Adipocyte (in vitro differentiated cells): ENCODE data around the gene CNTN5.

Experiments used
- DNase-seq: peaks from one replicate; pipeline ENCODE4 v3.0.0-alpha.2; 2015; ENCODE audit warnings: low read depth
- H3K27me3 ChIP-seq: replicated peaks from 2 replicates; pipeline ENCODE4 v1.7.0; 2013; ENCODE audit warnings: mild to moderate bottlenecking, low read length, moderate library complexity; ENCODE audit not compliant: control insufficient read depth, insufficient read depth
- H3K36me3 ChIP-seq: 2 replicates; pipeline ENCODE4 v1.7.0; 2013; ENCODE audit warnings: low read length, mild to moderate bottlenecking, moderate library complexity; ENCODE audit not compliant: control insufficient read depth, insufficient read depth, severe bottlenecking
- H3K4me1 ChIP-seq: 2 replicates; pipeline ENCODE4 v1.7.0; 2013; ENCODE audit warnings: mild to moderate bottlenecking, low read length, moderate library complexity; ENCODE audit not compliant: control insufficient read depth, insufficient read depth
- H3K4me3 ChIP-seq: 2 replicates; pipeline ENCODE4 v1.7.0; 2013; ENCODE audit warnings: mild to moderate bottlenecking, low read length, moderate library complexity
- H3K9ac ChIP-seq: 2 replicates; pipeline ENCODE4 v1.7.0; 2013; ENCODE audit warnings: mild to moderate bottlenecking, low read length, moderate library complexity
- H3K9me3 ChIP-seq: 2 replicates; pipeline ENCODE4 v1.7.0; 2013; ENCODE audit warnings: mild to moderate bottlenecking, low read length, moderate library complexity; ENCODE audit not compliant: control insufficient read depth

Gene CNTN5

GRCh38 chr11:99932684-99933083, 911.9 kb downstream of the CNTN5 start:
- H3K27me3 ChIP-seq = no peaks in the 10 kb centered on the region
- DNase-seq = no peak
- H3K9ac ChIP-seq = no peak overlapping the region
- H3K9me3 ChIP-seq = peaks cover 6% of the 10 kb centered on the region
- peaks cover 12% of the 10 kb centered on the region for H3K4me1 ChIP-seq
- no peaks in the 10 kb centered on the region for H3K36me3 ChIP-seq
- no peak overlapping the region for H3K4me3 ChIP-seq

GRCh38 chr11:99934008-99934407, 913.3 kb downstream of the CNTN5 start:
- H3K4me3 ChIP-seq = no peak overlapping the region
- H3K4me1 ChIP-seq = peaks cover 12% of the 10 kb centered on the region
- peak; percentile 4 for DNase-seq
- H3K9ac ChIP-seq = no peak overlapping the region
- no peaks in the 10 kb centered on the region for H3K27me3 ChIP-seq
- no peaks in the 10 kb centered on the region for H3K36me3 ChIP-seq
- H3K9me3 ChIP-seq = no peaks in the 10 kb centered on the region

- Histone ChIP-seq H3K36me3 (no peaks in the 10 kb centered on the region), H3K4me1 (peaks cover 12% of the 10 kb centered on the region), H3K27me3 (no peaks in the 10 kb centered on the region), H3K9ac (no peak overlapping the region), H3K4me3 (no peak overlapping the region), H3K9me3 (no peaks in the 10 kb centered on the region)
- DNase-seq = no peak
Measured at GRCh38 chr11:99937330-99937729, 916.6 kb downstream of the CNTN5 start.

- Histone ChIP-seq H3K4me1 (peaks cover 12% of the 10 kb centered on the region), H3K9ac (no peak overlapping the region), H3K27me3 (no peaks in the 10 kb centered on the region), H3K9me3 (no peaks in the 10 kb centered on the region), H3K4me3 (no peak overlapping the region), H3K36me3 (no peaks in the 10 kb centered on the region)
- DNase-seq = no peak
Measured at GRCh38 chr11:99952816-99953215, 932.1 kb downstream of the CNTN5 start.

- Histone ChIP-seq H3K4me3 (no peak overlapping the region), H3K36me3 (no peaks in the 10 kb centered on the region), H3K4me1 (no peaks in the 10 kb centered on the region), H3K9me3 (no peaks in the 10 kb centered on the region), H3K9ac (no peak overlapping the region), H3K27me3 (no peaks in the 10 kb centered on the region)
- DNase-seq = no peak
Measured at GRCh38 chr11:99960536-99960935, 939.8 kb downstream of the CNTN5 start.

- Histone ChIP-seq H3K4me3 (no peak overlapping the region), H3K9me3 (no peaks in the 10 kb centered on the region), H3K4me1 (no peaks in the 10 kb centered on the region), H3K9ac (no peak overlapping the region), H3K27me3 (no peaks in the 10 kb centered on the region), H3K36me3 (no peaks in the 10 kb centered on the region)
- DNase-seq = no peak
Measured at GRCh38 chr11:99968336-99968735, 947.6 kb downstream of the CNTN5 start.

GRCh38 chr11:99973993-99974392, 953.2 kb downstream of the CNTN5 start:
- H3K4me3 ChIP-seq = no peak overlapping the region
- H3K36me3 ChIP-seq = no peaks in the 10 kb centered on the region
- H3K9ac ChIP-seq = no peak overlapping the region
- DNase-seq = no peak
- H3K4me1 ChIP-seq = no peaks in the 10 kb centered on the region
- H3K27me3 ChIP-seq = no peaks in the 10 kb centered on the region
- no peaks in the 10 kb centered on the region for H3K9me3 ChIP-seq

GRCh38 chr11:99979042-99979441, 958.3 kb downstream of the CNTN5 start:
- Histone ChIP-seq H3K9ac (no peak overlapping the region), H3K9me3 (no peaks in the 10 kb centered on the region), H3K36me3 (no peaks in the 10 kb centered on the region), H3K27me3 (no peaks in the 10 kb centered on the region), H3K4me1 (no peaks in the 10 kb centered on the region), H3K4me3 (no peak overlapping the region)
- no peak for DNase-seq

- Histone ChIP-seq H3K9ac (no peak overlapping the region), H3K27me3 (no peaks in the 10 kb centered on the region), H3K4me1 (peaks cover 7% of the 10 kb centered on the region), H3K36me3 (no peaks in the 10 kb centered on the region), H3K9me3 (no peaks in the 10 kb centered on the region), H3K4me3 (peak overlapping the region; percentile 55)
- peak; percentile 0 for DNase-seq
Measured at GRCh38 chr11:99987821-99988470, 967.2 kb downstream of the CNTN5 start.

GRCh38 chr11:99988471-99988837, 967.7 kb downstream of the CNTN5 start:
- Histone ChIP-seq H3K9ac (no peak overlapping the region), H3K36me3 (no peaks in the 10 kb centered on the region), H3K4me1 (peaks cover 7% of the 10 kb centered on the region), H3K9me3 (no peaks in the 10 kb centered on the region), H3K4me3 (peak overlapping the region; percentile 55), H3K27me3 (no peaks in the 10 kb centered on the region)
- DNase-seq = no peak

- Histone ChIP-seq H3K9me3 (peaks cover 2% of the 10 kb centered on the region), H3K27me3 (no peaks in the 10 kb centered on the region), H3K9ac (peak overlapping the region; percentile 24), H3K4me1 (peaks cover 13% of the 10 kb centered on the region), H3K36me3 (no peaks in the 10 kb centered on the region), H3K4me3 (no peak overlapping the region)
- no peak for DNase-seq
Measured at GRCh38 chr11:100003985-100004384, 983.2 kb downstream of the CNTN5 start.

- DNase-seq = no peak
- H3K9ac ChIP-seq = peak overlapping the region; percentile 24
- no peaks in the 10 kb centered on the region for H3K27me3 ChIP-seq
- peaks cover 2% of the 10 kb centered on the region for H3K9me3 ChIP-seq
- no peaks in the 10 kb centered on the region for H3K36me3 ChIP-seq
- peaks cover 13% of the 10 kb centered on the region for H3K4me1 ChIP-seq
- H3K4me3 ChIP-seq = no peak overlapping the region
Measured at GRCh38 chr11:100004541-100004940, 983.8 kb downstream of the CNTN5 start.
